ENCODE data around the gene OSCAR.
"Not testable (repeated sequence)": the region's sequence is repeated elsewhere in the genome, so short reads cannot be mapped to it uniquely, and the experiment has no call there.

The OSCAR gene

DNA sequence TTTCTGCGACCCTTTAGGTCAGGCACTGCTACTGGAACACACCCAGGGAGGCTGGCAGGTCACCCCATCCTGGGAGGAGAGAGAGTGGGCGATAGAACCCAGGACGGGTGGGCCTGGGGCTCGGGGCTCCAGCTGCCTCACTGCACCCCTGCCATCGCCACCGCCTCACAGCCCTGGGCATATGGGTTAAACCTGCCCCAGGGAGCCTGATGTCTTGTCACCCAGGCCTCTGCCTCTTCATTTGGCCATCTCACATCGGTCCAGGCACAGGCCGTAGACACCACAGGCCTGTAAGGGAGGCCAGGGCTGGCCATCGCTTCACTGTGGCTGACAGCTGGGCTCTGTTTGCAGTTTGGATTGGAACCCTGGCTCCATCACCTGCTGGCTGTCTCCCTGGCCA is 25.1 kb upstream of the OSCAR start:
- no peak for DNase-seq (ENCODE audit: low spot score)

DNA sequence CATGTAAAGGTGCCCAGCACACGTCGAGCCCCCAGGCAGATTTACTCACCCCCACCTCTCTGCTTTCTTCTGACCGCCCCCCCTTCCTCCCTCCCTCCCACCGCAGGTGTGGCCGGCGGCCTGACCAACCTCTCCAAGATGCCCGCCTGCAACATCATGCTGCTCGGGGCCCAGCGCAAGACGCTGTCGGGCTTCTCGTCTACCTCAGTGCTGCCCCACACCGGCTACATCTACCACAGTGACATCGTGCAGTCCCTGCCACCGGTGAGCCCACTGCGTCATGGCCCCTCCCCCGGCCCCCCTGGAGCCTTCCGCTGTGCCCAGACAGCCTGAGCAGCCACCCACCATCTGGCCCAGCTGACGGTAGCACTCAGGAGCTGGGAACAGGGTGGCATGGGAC is 23.8 kb upstream of the OSCAR start:
- no peak for DNase-seq (ENCODE audit: low spot score)

DNA sequence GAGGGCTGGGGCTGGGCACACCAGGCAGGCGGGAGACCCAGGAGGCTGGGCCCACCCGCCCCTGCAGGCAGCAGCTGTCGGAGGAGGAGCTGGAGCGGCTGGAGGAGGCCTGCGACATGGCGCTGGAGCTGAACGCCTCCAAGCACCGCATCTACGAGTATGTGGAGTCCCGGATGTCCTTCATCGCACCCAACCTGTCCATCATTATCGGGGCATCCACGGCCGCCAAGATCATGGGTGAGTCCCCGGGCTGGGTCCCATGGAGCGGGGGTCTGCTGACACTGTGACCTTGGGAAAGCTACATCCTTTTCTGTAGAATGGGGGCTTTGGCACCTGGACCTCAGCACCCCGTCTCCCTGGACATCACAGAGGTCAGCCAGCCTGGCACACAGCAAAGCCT is 23.1 kb upstream of the OSCAR start:
- no peak for DNase-seq (ENCODE audit: low spot score)

DNA sequence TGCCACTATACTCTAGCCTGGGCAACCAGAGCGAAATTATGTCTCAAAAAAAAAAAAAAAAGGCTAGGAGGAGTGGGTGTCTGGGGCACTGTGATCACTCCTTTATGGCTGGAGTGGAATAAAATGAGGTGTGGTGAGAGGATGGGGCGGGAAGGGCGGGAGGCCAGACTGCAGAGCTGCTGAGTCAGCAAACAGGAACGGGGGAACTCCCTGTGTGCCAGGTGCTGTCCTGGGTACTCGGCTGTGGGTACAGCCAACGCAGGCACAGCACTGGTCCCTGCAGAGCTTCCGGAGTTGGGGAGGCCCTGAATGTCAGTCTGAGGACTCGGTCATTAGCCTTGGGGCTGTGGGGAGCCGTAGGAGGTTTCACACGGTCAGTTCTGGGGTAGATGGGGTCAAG is 20.7 kb upstream of the OSCAR start:
- DNase-seq (ENCODE audit: low spot score) = no peak

DNA sequence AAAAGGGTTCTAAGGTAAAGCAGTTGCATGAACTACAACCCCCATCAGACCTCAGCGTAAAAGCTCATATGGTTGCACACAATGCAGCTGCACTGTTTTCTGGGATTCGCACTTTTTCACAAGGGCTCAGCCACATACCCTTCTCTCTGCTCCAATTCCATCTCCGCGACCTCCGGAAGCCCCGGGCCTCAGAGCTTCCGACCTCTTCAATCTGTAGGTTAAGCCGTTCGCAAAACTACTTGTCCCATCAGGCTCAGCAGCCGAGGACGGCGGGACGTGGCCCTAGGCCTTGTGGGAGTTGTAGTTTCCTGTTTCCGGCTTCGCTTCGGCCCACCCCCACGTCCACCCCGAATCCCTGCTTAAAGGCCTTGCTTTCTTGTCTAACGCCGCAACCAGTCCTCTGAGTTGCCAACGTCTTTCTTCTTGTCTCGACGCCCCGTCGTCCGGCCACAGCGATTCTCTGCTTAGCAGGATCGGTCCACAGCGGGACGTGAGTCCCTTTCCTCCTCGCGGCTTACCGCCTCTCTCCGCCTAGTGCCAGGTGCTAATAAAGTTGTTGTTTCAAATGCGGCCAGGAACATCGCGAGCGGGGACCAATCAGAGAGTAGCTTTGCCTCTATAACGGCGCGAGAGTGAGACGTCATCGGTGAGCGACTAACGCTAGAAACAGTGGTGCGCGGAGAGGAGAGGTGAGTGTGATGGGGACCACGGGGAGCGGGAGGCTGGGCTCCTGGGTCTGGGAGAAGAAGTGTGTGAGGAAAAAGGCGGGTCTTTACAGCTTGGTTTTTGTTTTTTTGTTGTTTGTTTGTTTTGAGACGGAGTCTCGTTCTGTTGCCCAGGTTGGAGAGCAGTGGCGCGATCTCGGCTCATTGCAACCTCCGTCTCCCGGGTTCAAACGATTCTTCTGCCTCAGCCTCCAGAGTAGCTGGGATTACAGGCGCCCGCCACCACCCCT is 14.8 kb upstream of the OSCAR start, which contains the start of the genes PRPF31 and TFPT:
TSS of gene PRPF31 (plus strand) at position 646 of the 955 bp plus-strand sequence. CDS start 2,525 bp downstream, outside the sequence.
TSS of gene TFPT (minus strand) at position 549 of the 955 bp plus-strand sequence. CDS start at position 161, 388 bp downstream.
- peak; percentile 98 for DNase-seq (ENCODE audit: low spot score)

DNA sequence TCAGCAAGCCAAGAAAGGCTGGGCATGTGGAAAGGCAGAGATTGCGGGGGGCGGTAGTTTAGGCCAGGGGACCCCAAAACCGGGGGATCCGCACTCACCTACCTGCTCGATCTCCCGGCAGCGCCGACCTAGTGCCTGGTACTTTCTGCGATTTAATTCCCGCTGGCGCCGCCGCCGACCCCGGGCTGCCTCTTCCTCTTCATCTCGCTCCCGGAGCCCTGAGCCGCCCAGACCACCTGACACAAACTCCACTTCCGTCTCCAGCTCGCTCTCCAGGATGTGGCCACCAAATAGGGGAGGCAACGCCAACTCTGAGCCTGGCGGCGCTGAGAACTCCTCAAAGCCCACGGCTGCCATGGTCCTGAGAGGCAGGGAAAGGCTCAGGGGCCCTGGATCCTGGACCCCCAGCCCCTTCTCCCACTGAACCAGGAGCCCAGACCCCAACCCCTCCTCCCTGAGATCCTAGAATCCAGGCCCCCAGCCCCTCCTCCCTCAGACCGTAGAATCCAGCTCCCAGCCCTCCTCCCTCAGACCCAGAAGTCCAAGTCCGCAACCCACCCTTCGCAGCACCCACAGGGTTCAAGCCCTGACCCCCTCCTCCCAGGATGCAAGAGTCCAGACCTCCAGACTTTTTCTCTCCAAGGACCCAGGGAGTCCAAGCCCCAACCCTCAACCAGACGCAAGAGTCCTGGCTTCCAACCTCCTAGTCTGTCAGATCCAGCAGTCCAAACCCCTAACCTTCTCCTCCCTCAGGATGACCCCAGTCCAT is 13.9 kb upstream of the OSCAR start:
- DNase-seq (ENCODE audit: low spot score) = no peak

DNA sequence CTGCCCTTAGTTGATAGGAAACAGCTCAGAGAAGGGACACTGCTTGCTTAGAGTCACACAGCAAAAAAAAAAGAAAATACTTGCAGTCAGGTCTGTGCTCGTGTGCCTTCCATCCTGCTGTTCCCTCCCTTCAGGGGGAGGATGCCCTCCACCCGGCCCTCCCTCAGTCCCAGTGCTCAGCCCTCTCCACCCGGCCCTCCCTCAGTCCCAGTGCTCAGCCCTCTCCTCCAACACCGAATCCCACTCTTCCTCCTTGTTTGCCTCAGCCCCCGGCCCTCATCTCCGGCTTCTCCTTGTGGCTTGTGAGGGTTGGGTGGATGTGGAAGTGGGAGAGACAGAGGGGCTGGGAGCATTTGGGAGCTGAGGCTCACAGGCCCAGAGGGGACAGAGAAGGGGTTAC is 9.0 kb upstream of the OSCAR start:
- no peak for DNase-seq (ENCODE audit: low spot score)

DNA sequence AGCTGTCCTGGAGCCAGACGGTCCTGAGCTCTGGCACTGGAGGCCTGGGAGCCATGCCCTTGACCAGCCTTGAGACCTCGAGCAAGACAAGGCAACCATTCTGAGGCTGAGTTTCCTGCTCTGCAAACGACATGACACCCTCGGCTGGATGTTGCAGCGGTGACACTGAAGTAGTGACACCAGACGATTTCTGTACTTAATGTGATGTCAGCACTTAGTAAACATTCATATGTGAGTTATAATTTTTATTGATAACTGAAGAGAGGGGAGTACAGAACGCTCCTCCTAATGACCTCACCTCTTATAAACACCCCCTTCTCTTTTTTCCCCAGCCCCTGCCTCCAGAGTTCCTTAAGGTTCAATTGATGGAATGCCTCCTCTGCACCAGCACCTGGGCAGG is 7.9 kb upstream of the OSCAR start:
- no peak for DNase-seq (ENCODE audit: low spot score)

DNA sequence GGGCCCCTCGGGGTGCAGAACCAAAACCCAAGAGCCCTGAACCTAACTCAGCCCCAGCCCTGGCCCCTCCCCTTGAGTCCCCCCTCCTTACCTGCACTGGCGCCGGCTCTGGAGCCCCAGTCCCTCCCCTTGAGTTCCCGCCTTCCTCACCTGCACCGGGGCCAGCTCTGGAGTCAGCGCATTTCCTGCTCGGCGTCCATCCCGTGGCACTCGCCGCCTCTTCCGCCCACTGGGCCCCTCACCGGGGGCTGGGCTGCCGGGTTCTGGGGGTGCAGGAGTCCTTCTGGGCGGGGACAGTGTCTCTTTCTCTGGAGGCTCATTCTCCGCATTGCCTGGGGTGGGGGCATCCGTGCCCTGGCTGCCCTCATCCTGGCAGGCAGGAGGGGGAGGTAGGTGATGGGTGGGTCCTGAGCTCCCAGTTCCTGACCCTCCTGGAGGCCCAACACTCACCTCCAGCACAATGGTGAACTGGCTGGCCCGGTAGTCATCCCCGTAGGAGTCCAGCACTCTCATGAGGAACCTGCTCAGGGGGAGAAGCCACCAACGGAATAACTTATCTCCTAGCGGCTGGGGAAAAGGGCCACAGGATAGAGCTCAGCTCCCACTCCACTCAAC is 7.4 kb upstream of the OSCAR start:
- no peak for DNase-seq (ENCODE audit: low spot score)

DNA sequence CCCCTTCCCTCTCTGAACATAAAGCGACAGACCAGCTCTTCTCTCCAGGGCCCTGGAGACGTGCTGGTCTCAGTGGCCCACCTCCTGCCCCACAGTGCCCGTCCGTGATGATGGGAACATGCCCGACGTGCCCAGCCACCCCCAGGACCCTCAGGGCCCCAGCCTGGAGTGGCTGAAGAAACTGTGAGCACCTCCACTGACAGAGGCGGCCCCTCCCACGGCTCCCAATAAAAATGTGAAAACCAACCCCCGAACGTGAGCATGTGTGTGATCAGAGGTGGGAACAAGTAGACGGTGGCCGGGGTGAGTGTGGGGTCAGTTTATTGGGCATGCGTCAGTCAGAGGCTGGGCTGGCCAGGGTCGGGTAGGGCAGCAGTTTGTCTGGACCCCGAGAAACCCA is 6.1 kb upstream of the OSCAR start:
- DNase-seq (ENCODE audit: low spot score) = no peak

DNA sequence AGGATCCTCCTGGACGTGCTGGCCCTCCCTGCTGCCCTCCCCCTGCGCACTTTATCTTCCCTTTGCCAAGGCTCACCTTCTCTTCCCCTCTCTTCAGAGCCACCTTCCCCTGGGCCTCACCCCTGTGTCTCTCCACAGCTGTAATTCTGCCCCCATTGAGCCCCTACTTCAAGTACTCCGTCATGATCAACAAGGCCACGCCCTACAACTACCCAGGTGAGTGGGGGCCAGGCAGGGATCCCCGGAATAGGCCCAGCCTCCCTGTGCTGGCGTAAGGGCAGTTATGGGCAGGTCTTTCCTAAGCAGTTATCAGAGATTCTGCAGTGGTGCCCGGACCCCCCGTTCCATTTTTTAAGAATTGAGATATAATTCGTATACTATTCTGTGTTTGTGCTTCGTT is 5.2 kb upstream of the OSCAR start:
- no peak for DNase-seq (ENCODE audit: low spot score)

DNA sequence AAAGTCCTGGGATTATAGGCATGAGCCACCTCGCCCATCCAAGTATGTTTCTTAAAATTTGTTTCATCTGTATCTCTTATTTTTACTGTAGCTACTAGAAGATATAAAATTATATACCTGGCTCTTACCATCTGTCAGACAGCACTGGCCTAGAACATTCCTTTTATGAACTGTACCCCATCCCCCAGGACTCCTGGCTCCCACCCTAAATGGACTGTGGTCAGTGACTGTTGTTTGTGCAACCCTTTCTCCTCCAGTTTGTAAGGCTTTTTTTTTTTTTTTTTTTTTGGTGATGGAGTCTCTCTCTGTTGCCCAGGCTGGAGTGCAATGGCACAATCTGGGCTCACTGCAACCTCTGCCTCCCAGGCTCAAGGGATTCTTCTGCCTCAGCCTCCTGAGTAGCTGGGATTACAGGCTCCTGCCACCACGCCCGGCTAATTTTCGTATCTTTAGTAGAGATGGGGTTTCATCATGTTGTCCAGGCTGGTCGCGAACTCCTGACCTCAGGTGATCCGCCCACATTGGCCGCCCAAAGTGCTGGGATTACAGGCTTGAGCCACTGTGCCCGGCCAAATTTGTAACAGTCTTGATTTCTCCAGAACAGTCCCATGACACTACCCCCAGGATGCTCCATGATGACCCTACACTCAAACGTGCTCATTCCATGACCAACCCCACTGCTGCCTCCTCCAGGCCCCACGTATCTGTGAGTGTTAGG is 4.6 kb upstream of the OSCAR start:
- DNase-seq (ENCODE audit: low spot score) = no peak

DNA sequence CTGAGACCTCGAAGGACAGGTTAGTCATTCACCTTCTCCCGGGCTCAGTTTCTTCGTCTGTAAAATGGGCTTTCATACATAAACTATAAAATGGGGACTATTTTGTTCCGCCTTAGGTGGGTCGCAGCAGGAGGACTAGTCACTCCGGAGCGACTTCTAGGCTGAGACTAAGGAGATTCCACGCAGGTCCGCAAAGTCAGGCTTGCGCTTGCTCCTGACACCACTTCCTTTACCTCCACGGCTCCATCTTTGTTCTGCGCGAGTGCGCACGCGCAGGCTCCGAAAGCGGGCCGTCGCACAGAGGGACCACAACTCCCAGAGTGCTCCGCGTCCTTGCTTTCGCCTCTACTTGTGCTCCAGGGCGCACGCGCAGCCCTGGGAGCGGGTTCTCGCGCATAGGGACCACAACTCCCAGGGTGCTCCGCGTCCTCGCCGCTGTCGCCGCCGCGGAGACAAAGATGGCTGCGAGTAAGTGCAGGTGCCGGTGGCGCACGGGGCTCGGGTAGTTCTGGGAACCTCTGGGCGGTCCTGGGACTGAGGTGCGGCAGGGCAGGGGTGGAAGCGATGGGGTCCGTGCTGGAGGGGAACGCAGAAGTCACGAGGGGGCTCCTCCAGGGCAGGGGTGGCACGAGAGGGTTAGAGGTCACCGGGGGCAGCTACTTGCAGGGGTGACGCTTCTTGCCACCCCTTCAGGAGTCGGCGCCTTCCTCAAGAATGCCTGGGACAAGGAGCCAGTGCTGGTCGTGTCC is 2.0 kb upstream of the OSCAR start, which contains the start of gene NDUFA3:
TSS of gene NDUFA3 (plus strand) at position 435 of the 749 bp plus-strand sequence. CDS start at position 459, 24 bp downstream.
- peak; percentile 100 for DNase-seq (ENCODE audit: low spot score)

DNA sequence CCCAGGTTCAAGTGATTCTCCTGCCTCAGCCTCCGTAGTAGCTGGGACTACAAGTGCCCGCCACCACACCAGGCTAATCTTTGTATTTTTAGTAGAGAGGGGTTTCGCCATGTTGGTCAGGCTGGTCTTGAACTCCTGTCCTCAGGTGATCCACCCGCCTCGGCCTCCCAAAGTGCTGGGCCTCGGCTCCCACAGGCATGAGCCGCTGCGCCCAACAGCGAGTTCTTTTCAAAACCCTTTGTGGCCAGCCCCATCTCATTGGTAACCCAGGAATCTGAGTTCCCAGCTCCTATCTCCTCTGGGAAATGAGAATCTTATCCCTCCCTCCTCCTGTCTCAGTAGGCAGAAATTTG is 724 bp downstream of the OSCAR start:
- not testable (repeated sequence) for DNase-seq (ENCODE audit: low spot score)

DNA sequence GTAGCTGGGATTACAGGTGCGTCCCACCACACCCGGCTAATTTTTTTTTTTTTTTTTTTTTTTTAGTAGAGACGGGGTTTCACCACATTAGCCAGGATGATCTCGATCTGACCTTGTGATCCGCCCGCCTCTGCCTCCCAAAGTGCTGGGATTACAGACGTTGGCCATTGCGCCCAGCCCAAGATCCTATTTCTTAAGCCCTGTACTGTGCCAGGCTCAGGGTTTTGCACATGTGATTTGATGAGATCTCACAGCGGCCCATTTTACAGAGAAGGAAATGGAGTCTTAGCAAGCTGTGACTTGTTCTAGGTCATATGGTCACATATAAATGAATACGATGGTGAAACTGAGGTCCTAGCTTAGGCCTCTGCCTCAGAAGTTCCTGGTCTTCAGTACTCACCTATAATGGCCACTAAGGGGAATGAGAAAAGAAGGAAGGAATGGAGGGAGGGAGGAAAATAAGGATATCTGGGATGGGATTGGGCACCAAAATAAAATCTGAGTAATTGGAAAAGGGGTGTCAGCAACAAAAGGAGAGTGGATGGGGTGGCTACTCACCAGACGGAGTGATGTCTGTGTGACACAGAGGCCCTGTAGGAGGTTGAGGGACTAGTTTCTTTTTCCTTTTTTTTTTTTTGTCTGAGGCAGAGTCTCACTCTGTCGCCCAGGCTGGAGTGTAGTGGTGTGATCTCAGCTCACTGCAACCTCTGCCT is 1.3 kb downstream of the OSCAR start:
- DNase-seq (ENCODE audit: low spot score) = no peak

DNA sequence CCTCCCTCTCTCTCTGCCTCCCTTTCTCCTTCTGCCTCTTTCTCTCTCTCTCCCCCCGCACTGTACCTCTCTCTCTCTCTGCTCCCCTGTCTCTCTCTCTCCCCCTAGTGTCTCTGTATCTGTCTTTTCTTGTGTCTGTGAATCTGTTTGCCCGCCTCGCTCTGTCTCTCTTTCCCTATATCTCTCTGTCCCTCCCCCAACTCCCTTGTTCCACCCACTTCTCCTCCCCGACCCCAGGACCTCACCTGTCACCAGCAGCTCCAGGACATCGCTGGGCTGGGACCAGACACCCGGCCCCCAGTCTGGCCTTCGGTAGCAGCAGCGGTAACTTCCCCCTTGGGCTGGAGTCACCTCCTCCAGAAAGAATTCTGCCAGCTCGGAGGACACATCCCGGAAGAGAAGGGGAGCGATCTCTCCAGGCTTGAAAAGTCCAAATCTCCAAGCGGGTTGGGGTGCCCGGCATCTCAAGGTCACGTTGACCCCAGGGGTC is 3.9 kb downstream of the OSCAR start:
- no peak for DNase-seq (ENCODE audit: low spot score)

DNA sequence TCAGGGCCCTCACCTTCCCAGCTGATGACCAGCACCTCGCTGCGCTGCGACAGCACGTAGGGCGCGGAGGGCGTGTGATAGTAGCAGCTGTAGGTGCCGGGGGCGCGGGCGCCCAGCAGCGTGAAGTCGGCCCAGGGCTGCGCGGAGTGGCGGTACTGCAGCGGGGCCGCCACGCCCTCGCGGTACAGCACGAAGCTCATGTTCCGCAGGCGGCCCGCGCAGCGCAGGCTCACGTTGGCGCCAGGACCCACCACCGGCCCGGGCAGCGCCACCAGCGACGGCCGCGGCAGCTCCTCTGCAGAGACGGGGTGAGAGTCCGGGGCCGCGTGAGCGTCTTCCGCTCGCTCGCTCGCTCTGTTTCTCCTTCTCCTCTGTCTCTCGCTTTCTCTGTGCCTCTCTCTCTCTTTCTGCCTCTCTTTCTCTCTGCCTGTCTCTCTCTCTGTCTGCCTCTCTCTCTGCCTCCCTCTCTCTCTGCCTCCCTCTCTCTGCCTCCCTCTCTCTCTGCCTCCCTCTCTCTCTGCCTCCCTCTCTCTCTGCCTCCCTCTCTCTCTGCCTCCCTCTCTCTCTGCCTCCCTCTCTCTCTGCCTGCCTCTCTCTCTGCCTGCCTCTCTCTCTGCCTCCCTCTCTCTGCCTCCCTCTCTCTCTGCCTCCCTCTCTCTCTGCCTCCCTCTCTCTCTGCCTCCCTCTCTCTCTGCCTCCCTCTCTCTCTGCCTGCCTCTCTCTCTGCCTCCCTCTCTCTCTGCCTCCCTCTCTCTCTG is 4.6 kb downstream of the OSCAR start:
- peak; percentile 78 for DNase-seq (ENCODE audit: low spot score)

DNA sequence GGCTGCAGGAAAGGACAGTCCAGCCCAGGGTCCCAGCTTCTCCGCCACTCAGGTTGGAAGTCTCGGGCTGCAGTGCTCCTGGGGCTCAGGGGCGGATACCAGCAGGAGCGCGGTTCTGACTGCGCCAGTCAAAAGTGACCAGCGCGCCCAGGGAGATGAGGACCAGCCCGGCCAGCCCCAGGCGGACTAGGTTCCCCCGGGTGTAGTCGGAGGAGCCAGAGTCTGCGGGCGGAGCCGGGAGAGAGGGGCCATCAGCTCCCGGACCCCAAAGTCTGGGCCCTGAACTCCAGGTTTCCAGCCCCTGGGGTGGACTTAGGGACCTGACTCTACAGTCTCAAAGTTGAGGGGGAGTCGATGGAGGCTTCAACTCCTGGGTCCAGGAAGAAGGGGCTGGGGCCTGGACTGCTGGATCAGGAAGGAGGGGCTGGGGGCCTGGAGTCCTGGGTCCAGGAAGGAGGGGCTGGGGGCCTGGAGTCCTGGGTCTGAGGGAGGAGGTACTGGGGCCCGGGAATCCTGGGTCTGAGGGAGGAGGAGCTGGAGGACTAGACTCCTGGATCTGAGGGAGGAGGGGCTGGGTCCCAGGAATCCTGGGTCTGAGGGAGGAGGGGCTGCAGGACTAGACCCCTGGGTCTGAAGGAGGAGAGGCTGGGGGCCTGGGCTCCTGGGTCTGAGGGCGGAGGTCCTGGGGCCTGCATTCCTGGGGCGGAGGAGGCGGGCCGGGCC is 5.3 kb downstream of the OSCAR start:
- no peak for DNase-seq (ENCODE audit: low spot score)
